Mesendoderm (in vitro differentiated cells): ENCODE data around the gene ABRAXAS1.
"Not testable (repeated sequence)": the region's sequence is repeated elsewhere in the genome, so short reads cannot be mapped to it uniquely, and the experiment has no call there.

Experiments
- DNase-seq: peaks from one replicate; pipeline ENCODE4 v3.0.0; 2013
- H2AK5ac ChIP-seq: 2 replicates; pipeline ENCODE4 v1.6.1; 2013; ENCODE audit warnings: low read length, inconsistent platforms
- H2BK120ac ChIP-seq: 2 replicates; pipeline ENCODE4 v1.6.1; 2013; ENCODE audit warnings: low read depth, mild to moderate bottlenecking, low read length, moderate library complexity, mixed read lengths
- H2BK15ac ChIP-seq: replicated peaks from 2 replicates; pipeline ENCODE4 v1.6.1; 2013; ENCODE audit warnings: low read depth, mild to moderate bottlenecking, moderate library complexity
- H2BK5ac ChIP-seq: 2 replicates; pipeline ENCODE4 v1.6.1; 2013; ENCODE audit warnings: low read length, inconsistent platforms
- H3K18ac ChIP-seq: 2 replicates; pipeline ENCODE4 v1.6.1; 2013; ENCODE audit warnings: mild to moderate bottlenecking, low read length, mixed read lengths
- H3K23ac ChIP-seq: one replicate; pipeline ENCODE4 v1.6.1; 2013; ENCODE audit warnings: low read length
- H3K27ac ChIP-seq: 2 replicates; pipeline ENCODE4 v1.5.1; 2013; ENCODE audit warnings: low read depth, mild to moderate bottlenecking, inconsistent platforms, low read length, moderate library complexity
- H3K27me3 ChIP-seq: 2 replicates; pipeline ENCODE4 v1.6.1; 2013; ENCODE audit warnings: low read length, control low read depth, mild to moderate bottlenecking, inconsistent platforms; ENCODE audit not compliant: insufficient read depth, poor library complexity
- H3K36me3 ChIP-seq: 2 replicates; pipeline ENCODE4 v1.6.1; 2013; ENCODE audit warnings: low read length, inconsistent platforms; ENCODE audit not compliant: control insufficient read depth, insufficient read depth
- H3K4ac ChIP-seq: one replicate; pipeline ENCODE4 v1.6.1; 2013; ENCODE audit warnings: low read depth, mild to moderate bottlenecking, low read length, moderate library complexity
- H3K4me1 ChIP-seq: 2 replicates; pipeline ENCODE4 v1.6.1; 2013; ENCODE audit warnings: low read depth, low read length, inconsistent platforms; ENCODE audit not compliant: control insufficient read depth
- H3K4me2 ChIP-seq: 2 replicates; pipeline ENCODE4 v1.6.1; 2013; ENCODE audit warnings: low read length
- H3K4me3 ChIP-seq: 2 replicates; pipeline ENCODE4 v1.5.1; 2013; ENCODE audit warnings: mild to moderate bottlenecking, low read length
- H3K56ac ChIP-seq: one replicate; pipeline ENCODE4 v1.6.1; 2013; ENCODE audit warnings: low read length
- H3K79me1 ChIP-seq: 2 replicates; pipeline ENCODE4 v1.6.1; 2013; ENCODE audit warnings: low read length, inconsistent platforms
- H3K79me2 ChIP-seq: 2 replicates; pipeline ENCODE4 v1.6.1; 2013; ENCODE audit warnings: mild to moderate bottlenecking, low read length; ENCODE audit not compliant: control insufficient read depth, insufficient read depth
- H3K9ac ChIP-seq: 2 replicates; pipeline ENCODE4 v1.6.1; 2013; ENCODE audit warnings: low read length, inconsistent platforms
- H4K5ac ChIP-seq: one replicate; pipeline ENCODE4 v1.6.1; 2013; ENCODE audit warnings: low read length
- H4K8ac ChIP-seq: one replicate; pipeline ENCODE4 v1.6.1; 2013; ENCODE audit warnings: low read depth, mild to moderate bottlenecking, control low read depth, low read length, moderate library complexity
- WGBS: extraction: QIAGEN DNeasy Blood & Tissue Kit; methylation state at CpG from one replicate; pipeline ENCODE4 v1.1.7; 2013; ENCODE audit warnings: low lambda C conversion rate, missing lambda C conversion rate; ENCODE audit not compliant: insufficient coverage; ENCODE audit errors: extremely low coverage; 5-methylcytosine and 5-hydroxymethylcytosine counted together

ABRAXAS1 gene

GRCh38 chr4:83496085-83496917 is 11.4 kb upstream of the ABRAXAS1 start:
- not testable (repeated sequence) for H3K27ac ChIP-seq, H3K4me3 ChIP-seq, H3K79me2 ChIP-seq, H3K4me1 ChIP-seq, H4K5ac ChIP-seq, H3K79me1 ChIP-seq, H3K4me2 ChIP-seq, H2BK5ac ChIP-seq, H3K9ac ChIP-seq, H3K56ac ChIP-seq, H3K27me3 ChIP-seq, H3K23ac ChIP-seq, H3K36me3 ChIP-seq, H3K4ac ChIP-seq, H2AK5ac ChIP-seq, DNase-seq, H3K18ac ChIP-seq, H2BK15ac ChIP-seq, H4K8ac ChIP-seq
- H2BK120ac ChIP-seq: peak overlapping the region; percentile 28
- no CpG with 5 or more reads among the region's 8 CpGs for WGBS

- no CpG with 5 or more reads among the region's 1 CpG for WGBS
- no peaks in the 10 kb centered on the region for H3K27me3 ChIP-seq
- no peak overlapping the region for H2BK120ac ChIP-seq
- no peak overlapping the region for H3K56ac ChIP-seq
- H4K5ac ChIP-seq: no peak overlapping the region
- no peak overlapping the region for H2BK5ac ChIP-seq
- no peak overlapping the region for H2BK15ac ChIP-seq
- H3K4me1 ChIP-seq: no peaks in the 10 kb centered on the region
- no peak overlapping the region for H2AK5ac ChIP-seq
- H3K79me2 ChIP-seq: no peaks in the 10 kb centered on the region
- no peak overlapping the region for H3K27ac ChIP-seq
- H3K4ac ChIP-seq: no peak overlapping the region
- peak; percentile 36 for DNase-seq
- H3K9ac ChIP-seq: no peak overlapping the region
- H3K36me3 ChIP-seq: no peaks in the 10 kb centered on the region
- no peak overlapping the region for H3K23ac ChIP-seq
- no peaks in the 10 kb centered on the region for H3K79me1 ChIP-seq
- no peak overlapping the region for H4K8ac ChIP-seq
- no peak overlapping the region for H3K4me2 ChIP-seq
- H3K4me3 ChIP-seq: no peak overlapping the region
- no peak overlapping the region for H3K18ac ChIP-seq
Observed at GRCh38 chr4:83490876-83491450, 6.1 kb upstream of the ABRAXAS1 start.

- no peak overlapping the region for H2AK5ac ChIP-seq
- no peaks in the 10 kb centered on the region for H3K36me3 ChIP-seq
- H3K18ac ChIP-seq: no peak overlapping the region
- H2BK120ac ChIP-seq: peak overlapping the region; percentile 45
- no peak overlapping the region for H2BK5ac ChIP-seq
- H3K4me2 ChIP-seq: no peak overlapping the region
- peak; percentile 34 for DNase-seq
- H3K27ac ChIP-seq: no peak overlapping the region
- WGBS: no CpG with 5 or more reads among the region's 1 CpG
- no peaks in the 10 kb centered on the region for H3K79me2 ChIP-seq
- no peaks in the 10 kb centered on the region for H3K27me3 ChIP-seq
- no peak overlapping the region for H3K23ac ChIP-seq
- no peak overlapping the region for H4K5ac ChIP-seq
- H4K8ac ChIP-seq: no peak overlapping the region
- no peak overlapping the region for H3K4ac ChIP-seq
- no peak overlapping the region for H3K56ac ChIP-seq
- H3K9ac ChIP-seq: no peak overlapping the region
- no peaks in the 10 kb centered on the region for H3K79me1 ChIP-seq
- no peak overlapping the region for H3K4me3 ChIP-seq
- no peak overlapping the region for H2BK15ac ChIP-seq
- H3K4me1 ChIP-seq: no peaks in the 10 kb centered on the region
Observed at GRCh38 chr4:83489711-83490326, 4.9 kb upstream of the ABRAXAS1 start.

- H3K27ac ChIP-seq: no peak overlapping the region
- H3K27me3 ChIP-seq: no peaks in the 10 kb centered on the region
- H3K4me1 ChIP-seq: no peaks in the 10 kb centered on the region
- no peak overlapping the region for H2BK15ac ChIP-seq
- H2BK5ac ChIP-seq: no peak overlapping the region
- H3K18ac ChIP-seq: no peak overlapping the region
- no peak overlapping the region for H3K4me3 ChIP-seq
- no peak overlapping the region for H3K23ac ChIP-seq
- H3K56ac ChIP-seq: no peak overlapping the region
- no peak overlapping the region for H3K4me2 ChIP-seq
- no peaks in the 10 kb centered on the region for H3K36me3 ChIP-seq
- H3K79me1 ChIP-seq: no peaks in the 10 kb centered on the region
- H4K5ac ChIP-seq: no peak overlapping the region
- H2AK5ac ChIP-seq: no peak overlapping the region
- H2BK120ac ChIP-seq: no peak overlapping the region
- H3K9ac ChIP-seq: no peak overlapping the region
- DNase-seq: peak; percentile 27
- no peaks in the 10 kb centered on the region for H3K79me2 ChIP-seq
- no peak overlapping the region for H3K4ac ChIP-seq
- no peak overlapping the region for H4K8ac ChIP-seq
- no CpG with 5 or more reads among the region's 3 CpGs for WGBS
Observed at GRCh38 chr4:83486457-83487129, 1.7 kb upstream of the ABRAXAS1 start.

- Histone ChIP-seq H4K5ac (no peak overlapping the region), H3K4me2 (no peak overlapping the region), H2BK120ac (no peak overlapping the region), H3K4me1 (no peaks in the 10 kb centered on the region), H3K79me2 (no peaks in the 10 kb centered on the region), H3K18ac (no peak overlapping the region), H4K8ac (no peak overlapping the region), H3K9ac (no peak overlapping the region), H3K23ac (no peak overlapping the region), H3K27me3 (no peaks in the 10 kb centered on the region), H3K36me3 (no peaks in the 10 kb centered on the region), H2AK5ac (no peak overlapping the region), H3K27ac (no peak overlapping the region), H3K4ac (no peak overlapping the region), H3K4me3 (no peak overlapping the region), H3K56ac (no peak overlapping the region), H2BK5ac (no peak overlapping the region), H3K79me1 (no peaks in the 10 kb centered on the region), H2BK15ac (no peak overlapping the region)
- no CpG with 5 or more reads among the region's 2 CpGs for WGBS
- no peak for DNase-seq
Observed at GRCh38 chr4:83473966-83474365, 10.9 kb downstream of the ABRAXAS1 start.
